MG63 (cell line): ENCODE results near the gene RNF26. TPM values are rescaled to one million over a fixed set of nuclear protein-coding genes. Genes with fewer than 3 reads are reported as not detected.

Source experiments
- DNase-seq: peaks from one replicate; pipeline ENCODE4 v3.0.0-alpha.2; 2020
- H3K27me3 ChIP-seq: fragments of 250-450 bp; sonication (Bioruptor Pico); 2 replicates; pipeline ENCODE4 v1.5.1; 2020; ENCODE audit warnings: mild to moderate bottlenecking, moderate library complexity
- H3K36me3 ChIP-seq: fragments of 250-450 bp; sonication (Bioruptor Pico); 2 replicates; pipeline ENCODE4 v1.5.1; 2020; ENCODE audit warnings: mild to moderate bottlenecking, moderate library complexity
- H3K4me3 ChIP-seq: fragments of 250-450 bp; sonication (Bioruptor Pico); 2 replicates; pipeline ENCODE4 v1.5.1; 2020; ENCODE audit warnings: mild to moderate bottlenecking, moderate library complexity
- H3K9me3 ChIP-seq: fragments of 250-450 bp; sonication (Bioruptor Pico); 2 replicates; pipeline ENCODE4 v1.5.1; 2020; ENCODE audit warnings: mild to moderate bottlenecking, moderate library complexity
- total RNA-seq: library from RNA; depleted of rRNA; stranded (reverse); fragments of >200 nt; shearing (Covaris generic); gene quantifications from 2 replicates; pipeline ENCODE4 v1.2.3, GENCODE V29; 2014; ENCODE audit warnings: low replicate concordance; rRNA removed

RNF26 gene
- 8.5 and 23.3 TPM in 2 replicates for total RNA-seq

DNA sequence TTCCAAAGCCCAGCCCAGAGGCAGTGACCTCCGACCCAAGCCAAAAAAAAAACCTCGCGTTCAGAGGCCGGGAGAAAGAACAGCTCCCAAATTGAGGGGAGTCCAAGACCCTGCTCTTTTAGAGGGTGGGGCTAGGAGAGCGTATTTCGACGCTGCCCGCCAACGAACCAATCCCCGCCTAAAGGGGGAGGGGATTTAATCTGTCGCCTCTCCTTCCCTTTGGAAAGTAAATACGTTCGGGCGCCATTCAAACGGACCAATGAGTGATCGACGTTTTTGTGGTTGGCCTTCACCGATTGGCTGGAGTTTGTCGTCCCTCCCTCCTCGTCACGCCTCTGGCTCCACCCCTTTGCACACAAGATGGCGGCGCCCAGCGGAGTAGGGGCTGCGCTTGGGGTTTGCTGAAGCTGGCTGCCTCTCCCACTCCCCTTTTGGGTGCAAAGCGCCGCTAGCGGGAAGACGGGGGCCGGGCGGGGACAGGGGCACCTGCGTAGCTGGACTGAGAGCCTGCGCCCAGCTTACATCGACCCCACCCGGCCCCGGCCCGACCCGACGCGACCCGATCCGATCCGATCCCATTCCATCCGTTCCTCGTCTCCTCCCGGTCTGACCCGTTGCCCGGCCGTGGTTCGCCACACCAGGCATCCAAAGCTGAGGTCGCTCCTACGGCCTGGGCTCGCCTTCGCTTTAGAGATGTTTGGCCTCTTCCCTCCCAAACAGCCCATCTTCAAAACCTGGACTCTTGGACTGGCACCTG lies at the start of gene RNF26:
RNF26 (plus strand) TSS at position 354 of the 757 bp plus-strand sequence. CDS start 596 bp downstream, outside the sequence.
- Histone ChIP-seq H3K36me3 (peaks cover 28% of the 10 kb centered on the region), H3K27me3 (no peaks in the 10 kb centered on the region), H3K4me3 (peak within 1 kb of the TSS; percentile 87), H3K9me3 (no peaks in the 10 kb centered on the region)
- DNase-seq, result peak; percentile 94

DNA sequence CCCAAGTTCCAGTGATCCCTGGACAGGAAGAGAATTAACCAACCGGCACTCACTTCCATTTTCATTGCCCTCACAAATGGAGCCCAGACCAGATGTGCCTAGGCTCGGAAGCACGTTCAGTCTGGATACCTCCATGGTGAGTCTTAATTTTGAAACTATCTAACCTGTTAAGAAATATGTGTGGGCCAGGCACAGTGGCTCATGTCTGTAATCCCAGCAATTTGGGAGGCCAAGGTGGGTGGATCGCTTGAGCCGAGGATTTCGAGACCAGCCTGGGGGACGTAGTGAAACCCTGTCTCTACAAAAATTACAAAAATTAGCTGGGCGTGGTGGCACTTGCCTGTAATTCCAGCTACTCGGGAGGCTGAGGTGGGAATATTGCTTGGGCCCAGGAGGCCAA lies 48.9 kb upstream of the RNF26 start:
- no peak overlapping the region for H3K4me3 ChIP-seq
- H3K27me3 ChIP-seq, result no peaks in the 10 kb centered on the region
- DNase-seq, result no peak
- H3K36me3 ChIP-seq, result peaks cover 48% of the 10 kb centered on the region
- H3K9me3 ChIP-seq, result peaks cover under 1% of the 10 kb centered on the region; the same call in 1 of the 2 replicates

GRCh38 chr11:119288219-119288618 lies 46.1 kb upstream of the RNF26 start:
- H3K36me3 ChIP-seq, result peaks cover 62% of the 10 kb centered on the region
- H3K4me3 ChIP-seq, result no peak overlapping the region
- no peak for DNase-seq
- peaks cover 9% of the 10 kb centered on the region for H3K9me3 ChIP-seq
- H3K27me3 ChIP-seq, result no peaks in the 10 kb centered on the region

- Histone ChIP-seq H3K9me3 (peaks cover 9% of the 10 kb centered on the region), H3K27me3 (no peaks in the 10 kb centered on the region), H3K36me3 (peaks cover 49% of the 10 kb centered on the region), H3K4me3 (no peak overlapping the region)
- no peak for DNase-seq
Observed at GRCh38 chr11:119290894-119291497, 43.3 kb upstream of the RNF26 start.

DNA sequence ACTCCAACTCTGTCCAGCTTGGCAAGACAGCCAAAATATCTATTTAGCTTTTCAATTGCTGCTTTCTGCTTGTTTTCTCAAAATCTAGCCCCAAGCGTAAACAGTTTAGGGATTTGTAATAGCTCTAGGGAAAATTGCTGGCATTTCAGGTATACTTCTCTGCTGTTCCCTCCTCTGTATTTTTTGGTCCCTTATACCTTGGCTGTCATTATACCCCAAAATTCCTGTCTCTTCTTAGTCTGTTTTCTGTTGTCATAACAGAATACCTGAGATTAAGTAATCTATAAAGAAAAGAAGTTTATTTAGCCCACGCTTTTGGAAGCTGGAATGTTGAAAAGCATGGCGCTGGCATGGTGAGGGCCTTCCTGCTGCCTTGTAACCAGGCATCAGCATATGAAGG lies 40.9 kb upstream of the RNF26 start:
- H3K27me3 ChIP-seq, result no peaks in the 10 kb centered on the region
- no peak overlapping the region for H3K4me3 ChIP-seq
- H3K36me3 ChIP-seq, result peaks cover 50% of the 10 kb centered on the region
- H3K9me3 ChIP-seq, result peaks cover 9% of the 10 kb centered on the region
- DNase-seq, result no peak

- no peak for DNase-seq
- Histone ChIP-seq H3K27me3 (no peaks in the 10 kb centered on the region), H3K36me3 (peaks cover 48% of the 10 kb centered on the region), H3K4me3 (no peak overlapping the region), H3K9me3 (peaks cover 9% of the 10 kb centered on the region)
Observed at GRCh38 chr11:119295178-119295577, 39.1 kb upstream of the RNF26 start.

DNA sequence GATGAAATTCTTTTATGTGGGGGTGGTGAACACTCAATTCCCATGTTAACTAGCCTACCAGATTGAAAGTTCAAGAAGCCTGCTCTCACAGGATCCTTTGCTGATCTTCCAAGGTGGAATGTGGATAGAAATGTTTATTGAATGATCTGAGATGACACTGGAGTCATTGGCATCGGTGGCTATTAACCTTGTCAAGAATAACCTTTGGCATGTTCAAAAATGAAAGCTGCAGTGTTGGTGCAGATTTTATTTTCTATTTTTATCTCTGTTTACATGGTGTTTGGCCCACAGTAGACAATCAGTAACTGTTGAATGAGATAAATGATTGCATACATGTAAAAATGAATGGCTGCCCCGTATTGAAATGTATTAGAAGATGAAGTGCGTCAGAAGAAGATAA lies 36.4 kb upstream of the RNF26 start:
- DNase-seq, result no peak
- peaks cover 49% of the 10 kb centered on the region for H3K36me3 ChIP-seq
- H3K9me3 ChIP-seq, result no peaks in the 10 kb centered on the region

GRCh38 chr11:119298726-119299125 lies 35.6 kb upstream of the RNF26 start:
- H3K36me3 ChIP-seq, result peaks cover 57% of the 10 kb centered on the region
- H3K9me3 ChIP-seq, result no peaks in the 10 kb centered on the region
- no peaks in the 10 kb centered on the region for H3K27me3 ChIP-seq
- no peak for DNase-seq
- no peak overlapping the region for H3K4me3 ChIP-seq

More for the DNA sequence above, 36.4 kb upstream of the RNF26 start:
- Histone ChIP-seq H3K27me3 (no peaks in the 10 kb centered on the region), H3K4me3 (no peak overlapping the region)

DNA sequence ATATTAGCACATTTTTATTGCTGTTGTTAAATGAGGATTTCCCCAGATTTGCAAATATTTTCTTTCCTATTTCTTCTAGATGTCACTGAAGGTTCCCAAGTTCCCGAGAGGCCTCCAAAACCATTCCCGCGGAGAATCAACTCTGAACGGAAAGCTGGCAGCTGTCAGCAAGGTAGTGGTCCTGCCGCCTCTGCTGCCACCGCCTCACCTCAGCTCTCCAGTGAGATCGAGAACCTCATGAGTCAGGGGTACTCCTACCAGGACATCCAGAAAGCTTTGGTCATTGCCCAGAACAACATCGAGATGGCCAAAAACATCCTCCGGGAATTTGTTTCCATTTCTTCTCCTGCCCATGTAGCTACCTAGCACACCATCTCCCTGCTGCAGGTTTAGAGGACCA lies 34.9 kb upstream of the RNF26 start:
- Histone ChIP-seq H3K9me3 (no peaks in the 10 kb centered on the region), H3K27me3 (no peaks in the 10 kb centered on the region), H3K36me3 (peaks cover 61% of the 10 kb centered on the region), H3K4me3 (no peak overlapping the region)
- DNase-seq, result no peak

- no peak for DNase-seq
- H3K36me3 ChIP-seq, result peaks cover 61% of the 10 kb centered on the region
- no peaks in the 10 kb centered on the region for H3K27me3 ChIP-seq
Observed at GRCh38 chr11:119300198-119300964, 33.9 kb upstream of the RNF26 start.

GRCh38 chr11:119303227-119303718 lies 31.1 kb upstream of the RNF26 start:
- H3K36me3 ChIP-seq, result peaks cover 46% of the 10 kb centered on the region
- H3K4me3 ChIP-seq, result no peak overlapping the region
- no peaks in the 10 kb centered on the region for H3K27me3 ChIP-seq
- DNase-seq, result no peak
- no peaks in the 10 kb centered on the region for H3K9me3 ChIP-seq

More at GRCh38 chr11:119300198-119300964, 33.9 kb upstream of the RNF26 start:
- Histone ChIP-seq H3K4me3 (no peak overlapping the region), H3K9me3 (no peaks in the 10 kb centered on the region)

DNA sequence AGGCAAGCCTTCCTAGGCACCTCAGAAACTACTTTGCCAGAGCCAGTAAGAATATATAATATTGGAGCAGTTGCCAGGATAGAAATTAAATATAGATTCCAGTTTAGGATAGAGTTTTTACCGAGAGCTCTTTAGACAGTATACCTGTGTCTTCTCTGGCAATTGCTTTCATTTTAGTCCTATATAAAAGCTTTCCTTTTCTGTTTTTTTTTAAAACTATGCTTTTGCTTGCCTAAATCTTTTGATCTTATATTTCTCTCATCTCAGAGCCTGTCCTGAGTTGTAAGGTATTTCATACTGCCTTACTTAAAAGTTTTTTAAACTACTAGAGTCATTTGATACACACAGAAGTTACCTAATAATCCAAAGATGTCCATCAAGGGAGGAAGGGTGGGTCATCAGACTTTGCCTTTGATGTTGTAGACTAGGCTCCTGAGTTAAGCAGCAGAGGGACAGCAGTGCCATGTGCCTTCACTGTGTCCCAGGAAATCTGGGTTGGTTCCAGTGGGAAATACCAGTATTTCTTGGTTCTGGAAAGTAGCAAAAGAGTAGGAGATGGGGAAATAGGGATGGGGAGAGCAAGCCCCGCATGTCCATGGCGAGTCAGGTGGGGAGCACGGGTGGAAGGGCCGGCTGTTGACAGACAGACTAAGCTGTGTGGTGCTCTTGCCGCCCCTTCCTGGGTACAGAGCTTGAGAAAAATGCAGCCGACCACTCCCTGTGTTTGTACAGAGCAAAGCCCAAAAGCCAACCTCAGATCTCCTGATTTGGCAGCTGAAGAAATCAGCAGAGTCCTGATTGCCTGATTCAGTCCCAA lies 28.6 kb upstream of the RNF26 start:
- Histone ChIP-seq H3K27me3 (no peaks in the 10 kb centered on the region), H3K4me3 (no peak overlapping the region), H3K36me3 (peaks cover 23% of the 10 kb centered on the region), H3K9me3 (no peaks in the 10 kb centered on the region)
- DNase-seq, result no peak

DNA sequence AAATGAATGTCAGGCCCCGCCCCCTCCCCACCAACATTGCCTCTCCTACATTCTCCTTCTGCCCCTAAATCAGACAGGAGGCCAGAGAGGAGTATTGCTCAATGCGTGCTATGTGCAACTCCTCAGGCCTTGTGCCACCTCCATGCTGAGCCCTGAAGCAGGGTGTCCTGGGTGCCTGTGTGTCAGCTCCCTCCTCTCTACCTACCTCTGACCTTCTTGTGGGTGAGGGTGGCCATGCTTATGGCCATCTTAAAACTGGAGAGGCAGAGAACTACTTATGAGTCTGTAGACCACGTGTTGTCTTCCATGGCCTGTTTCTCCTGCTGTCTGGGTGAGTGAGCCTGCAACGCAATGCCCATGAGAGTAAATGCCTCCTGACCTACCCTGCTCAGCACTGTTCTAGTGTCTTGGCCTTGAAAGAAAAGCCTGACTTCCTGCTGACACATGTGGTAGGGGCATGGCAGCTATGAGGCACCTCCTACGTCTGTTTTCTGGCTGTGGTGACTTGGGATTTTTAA lies 27.9 kb upstream of the RNF26 start:
- peaks cover 19% of the 10 kb centered on the region for H3K36me3 ChIP-seq
- no peaks in the 10 kb centered on the region for H3K9me3 ChIP-seq
- H3K27me3 ChIP-seq, result no peaks in the 10 kb centered on the region
- no peak for DNase-seq
- no peak overlapping the region for H3K4me3 ChIP-seq

GRCh38 chr11:119307219-119307618 lies 27.1 kb upstream of the RNF26 start:
- Histone ChIP-seq H3K36me3 (peaks cover 13% of the 10 kb centered on the region), H3K9me3 (no peaks in the 10 kb centered on the region), H3K27me3 (no peaks in the 10 kb centered on the region), H3K4me3 (no peak overlapping the region)
- no peak for DNase-seq

DNA sequence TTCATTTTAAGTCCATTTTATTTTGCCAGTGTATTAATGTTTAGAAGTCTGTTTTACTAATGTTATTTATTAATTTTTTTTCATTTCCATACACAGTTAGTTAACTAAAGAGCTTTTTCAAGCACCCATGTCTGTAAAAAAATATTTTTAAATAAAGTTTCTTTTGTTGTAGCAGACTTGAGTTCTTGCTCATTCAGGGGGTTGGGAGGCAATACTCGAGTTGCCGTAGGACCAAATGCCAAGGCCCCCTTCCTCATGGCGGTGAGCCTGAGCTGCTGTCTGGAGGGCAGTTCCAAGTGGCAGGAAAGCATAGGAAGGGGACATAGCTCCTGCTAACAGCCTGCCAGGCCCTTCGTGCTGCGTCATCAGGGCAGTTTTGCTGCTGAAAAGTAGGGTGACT lies 26.4 kb upstream of the RNF26 start:
- DNase-seq, result no peak
- Histone ChIP-seq H3K36me3 (peaks cover 12% of the 10 kb centered on the region), H3K4me3 (no peak overlapping the region), H3K27me3 (no peaks in the 10 kb centered on the region), H3K9me3 (no peaks in the 10 kb centered on the region)

GRCh38 chr11:119309411-119309810 lies 24.9 kb upstream of the RNF26 start:
- H3K36me3 ChIP-seq, result no peaks in the 10 kb centered on the region
- no peak for DNase-seq
- no peaks in the 10 kb centered on the region for H3K9me3 ChIP-seq
- no peak overlapping the region for H3K4me3 ChIP-seq
- no peaks in the 10 kb centered on the region for H3K27me3 ChIP-seq
